GM19395 (cell line): ENCODE data around the gene PRR9.
A peak's percentile ranks its signal among the peaks of the same experiment; 100 is the strongest.
"Not testable (repeated sequence)": the region's sequence is repeated elsewhere in the genome, so short reads cannot be mapped to it uniquely, and the experiment has no call there.

Source experiments
- ATAC-seq: cut with Tn5 transposase; IDR thresholded peaks from one replicate; pipeline ENCODE4 v1.9.1; 2021; ENCODE audit warnings: mild to moderate bottlenecking, moderate library complexity; ENCODE audit not compliant: unreplicated experiment

Gene PRR9, protein sequence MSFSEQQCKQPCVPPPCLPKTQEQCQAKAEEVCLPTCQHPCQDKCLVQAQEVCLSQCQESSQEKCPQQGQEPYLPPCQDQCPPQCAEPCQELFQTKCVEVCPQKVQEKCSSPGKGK

DNA sequence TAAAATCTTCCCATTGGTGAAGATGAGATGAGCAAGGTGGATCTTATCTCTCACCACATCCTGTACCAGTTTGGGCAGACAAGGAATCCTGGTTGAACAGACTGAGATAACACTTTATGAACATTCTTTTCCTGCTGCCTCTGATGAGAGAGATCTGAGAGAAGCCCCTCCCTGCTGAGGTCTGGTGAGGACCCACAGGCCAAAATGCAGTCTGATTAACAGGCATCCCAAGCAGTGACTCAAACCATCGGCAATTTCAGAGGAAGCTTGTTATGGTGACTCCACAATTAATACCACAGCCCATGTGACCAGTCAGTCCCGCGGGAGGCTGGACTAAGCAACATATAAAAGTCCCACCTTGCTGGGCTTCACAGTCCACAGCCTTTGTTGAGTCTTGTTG, at the start of gene PRR9:
Gene PRR9 (plus strand): TSS at position 373 of the 400 bp plus-strand sequence. CDS start 561 bp downstream, outside the sequence.
- ATAC-seq = no peak

GRCh38 chr1:153168686-153169085, 48.7 kb upstream of the PRR9 start:
- no peak for ATAC-seq

- ATAC-seq = no peak
Observed at GRCh38 chr1:153174624-153175023, 42.8 kb upstream of the PRR9 start.

DNA sequence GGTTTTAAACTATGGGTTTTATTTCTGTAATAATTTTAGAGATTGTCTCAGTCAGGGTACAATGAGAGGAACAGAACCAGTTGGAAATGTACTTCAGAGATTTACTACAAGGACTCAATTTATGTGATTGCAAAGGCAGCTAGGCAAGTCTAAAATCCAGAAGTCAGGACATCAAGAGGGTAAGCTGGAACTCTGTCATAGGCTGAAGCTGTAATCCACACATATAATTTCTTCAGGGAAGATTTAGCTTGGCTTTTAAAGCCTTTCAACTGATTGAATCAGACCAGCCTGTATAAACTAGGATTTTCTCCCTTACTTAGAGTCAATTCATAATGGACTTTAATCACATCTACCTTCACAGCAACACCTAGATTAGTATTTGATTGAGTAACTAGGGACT, 38.5 kb upstream of the PRR9 start:
- ATAC-seq = no peak

DNA sequence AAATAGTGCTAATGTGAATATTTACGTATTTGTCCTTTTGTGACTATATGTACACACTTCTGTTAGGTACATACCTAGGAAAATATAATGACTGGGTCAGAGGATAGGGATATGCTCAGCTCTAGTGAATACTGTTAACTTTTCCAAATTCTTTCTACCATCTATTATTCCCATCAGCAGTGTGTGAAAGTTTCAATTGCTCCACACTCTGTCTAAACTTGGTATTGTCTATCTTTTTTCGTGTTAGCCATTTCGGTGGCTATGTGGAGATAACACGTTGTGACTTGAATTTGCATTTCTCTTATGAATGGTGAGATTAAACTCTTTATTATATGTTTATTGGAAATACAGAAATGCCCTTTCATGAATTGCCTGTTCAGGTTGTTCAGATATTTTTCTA, 36.8 kb upstream of the PRR9 start:
- ATAC-seq = no peak

GRCh38 chr1:153188301-153188700, 29.1 kb upstream of the PRR9 start:
- ATAC-seq = not testable (repeated sequence)

GRCh38 chr1:153190373-153190772, 27.0 kb upstream of the PRR9 start:
- ATAC-seq = no peak

DNA sequence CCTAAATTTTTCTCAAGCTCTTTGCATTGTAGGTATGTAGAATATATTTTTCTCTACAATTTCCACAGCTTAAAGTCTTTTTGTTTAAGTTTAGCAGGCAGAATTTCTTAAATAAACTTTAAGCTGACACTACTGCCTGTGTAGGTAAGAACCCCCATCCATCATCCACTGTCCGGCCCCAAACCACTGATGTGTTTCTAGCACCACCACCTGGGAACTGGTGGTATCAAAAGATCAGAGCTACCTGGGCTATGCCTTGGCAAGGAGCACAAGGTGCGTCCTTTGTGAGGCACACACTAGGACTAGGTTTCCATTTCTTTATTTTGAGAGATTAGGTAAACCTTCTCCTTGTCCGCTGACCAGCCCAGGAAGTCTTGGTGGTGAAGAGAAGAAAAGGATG, 24.7 kb upstream of the PRR9 start:
- ATAC-seq = no peak

- ATAC-seq = no peak
Observed at GRCh38 chr1:153194331-153195050, 22.9 kb upstream of the PRR9 start.

DNA sequence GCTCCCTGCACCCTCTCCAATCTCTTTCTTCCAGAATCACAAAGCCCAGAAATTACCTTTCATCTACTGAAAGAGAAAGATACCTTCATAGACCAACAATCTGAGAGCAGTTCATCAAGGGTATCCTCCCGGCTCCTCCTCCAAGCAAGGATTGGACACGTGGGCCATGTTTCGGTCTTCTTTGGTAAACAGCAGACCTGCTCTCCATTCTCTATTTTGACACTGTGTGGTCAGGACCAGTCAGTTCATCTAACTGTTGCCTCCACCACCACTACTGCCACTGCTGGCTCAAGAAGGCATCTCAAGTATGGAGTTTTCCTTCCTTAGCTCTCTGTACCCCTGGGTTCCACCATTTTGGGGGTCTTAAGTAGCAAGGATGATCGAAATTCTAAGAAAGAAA, 22.2 kb upstream of the PRR9 start:
- no peak for ATAC-seq

GRCh38 chr1:153202006-153202405, 15.4 kb upstream of the PRR9 start:
- ATAC-seq = no peak

- ATAC-seq = no peak
Observed at GRCh38 chr1:153203130-153203529, 14.3 kb upstream of the PRR9 start, which contains the start of gene LELP1. Gene LELP1, plus strand, starts transcription at chr1:153203430. Its CDS starts 1,278 bp downstream, at chr1:153204708.

GRCh38 chr1:153206631-153207030, 10.8 kb upstream of the PRR9 start:
- ATAC-seq = no peak

DNA sequence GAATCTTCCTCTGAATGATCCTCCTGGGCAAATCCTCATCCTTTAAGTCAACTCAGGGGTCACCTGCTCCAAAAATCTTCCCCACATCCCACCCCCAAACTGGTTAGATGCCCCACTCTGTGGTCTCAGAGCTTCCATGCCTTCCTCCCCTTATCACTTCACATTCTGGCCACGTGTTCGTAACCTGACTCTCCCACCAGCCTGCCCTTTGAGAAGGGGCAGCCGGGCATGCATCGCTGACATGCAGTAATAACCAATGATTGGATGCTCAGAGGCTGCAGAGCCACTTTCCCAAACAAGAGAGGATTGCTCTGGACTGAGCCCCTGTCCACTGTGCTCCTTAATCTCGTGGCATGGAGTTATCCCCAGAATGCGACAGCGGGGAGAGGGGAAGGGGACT, 7.2 kb upstream of the PRR9 start:
- ATAC-seq = no peak

DNA sequence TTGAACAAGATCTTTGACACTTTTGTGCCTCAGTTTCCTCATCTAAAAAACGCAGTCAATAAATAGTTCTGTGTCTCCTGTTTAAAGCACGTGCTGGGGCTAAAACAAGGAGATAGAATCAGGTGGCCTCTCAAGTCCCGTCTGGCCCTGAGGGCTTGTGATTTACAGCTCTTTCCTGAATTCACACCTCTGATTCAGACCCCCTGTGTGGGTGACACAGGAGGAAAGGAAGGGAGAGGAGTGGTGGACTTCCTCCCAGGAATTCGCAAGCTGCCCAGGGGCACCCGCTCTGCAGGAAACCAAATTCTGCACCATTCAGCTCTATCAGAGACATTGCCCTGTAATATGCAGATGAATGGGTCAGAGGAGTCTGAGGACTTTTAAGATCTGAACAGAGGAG, 5.2 kb upstream of the PRR9 start:
- ATAC-seq = no peak

DNA sequence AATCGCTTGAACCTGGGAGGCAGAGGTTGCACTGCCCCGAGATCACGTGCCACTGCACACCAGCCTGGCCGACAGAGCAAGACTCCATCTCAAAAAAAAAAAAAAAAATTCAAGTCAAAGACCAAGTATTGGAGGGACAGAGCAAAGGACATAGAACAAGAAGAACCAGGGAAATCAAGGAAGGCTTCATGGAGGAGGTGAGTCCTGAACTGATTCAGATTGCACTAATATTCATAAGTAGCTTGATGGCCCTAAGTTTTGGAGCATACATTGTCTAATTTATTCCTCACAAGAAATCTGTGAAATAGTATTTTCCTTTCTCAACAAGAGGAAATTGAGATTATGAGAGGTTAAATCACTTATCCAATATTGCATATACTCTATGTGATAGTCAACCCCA, 3.9 kb upstream of the PRR9 start:
- no peak for ATAC-seq

DNA sequence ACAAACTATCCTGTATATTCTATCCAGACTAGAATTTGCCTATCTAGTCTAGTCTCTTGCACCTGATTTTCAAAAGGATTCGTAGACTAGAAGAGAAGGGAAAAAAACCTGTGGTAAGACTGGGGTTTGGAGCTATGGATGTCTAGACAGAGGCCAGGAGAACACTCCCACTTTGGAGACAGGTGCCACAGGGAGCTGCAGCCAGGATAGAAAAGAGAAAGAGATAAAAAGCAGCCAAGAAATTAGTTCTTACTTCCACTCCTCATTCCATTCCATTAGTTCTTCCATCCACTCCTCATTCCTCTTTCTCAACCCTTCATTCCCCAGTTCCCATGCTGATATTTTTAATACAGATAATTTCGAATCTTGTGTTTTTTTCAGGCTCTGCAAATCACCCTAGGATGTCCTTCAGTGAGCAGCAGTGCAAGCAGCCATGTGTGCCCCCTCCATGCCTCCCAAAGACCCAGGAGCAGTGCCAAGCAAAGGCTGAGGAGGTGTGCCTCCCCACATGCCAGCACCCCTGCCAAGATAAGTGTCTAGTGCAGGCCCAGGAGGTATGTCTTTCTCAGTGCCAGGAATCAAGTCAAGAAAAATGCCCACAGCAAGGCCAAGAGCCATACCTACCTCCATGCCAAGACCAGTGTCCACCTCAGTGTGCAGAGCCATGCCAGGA, 496 bp downstream of the PRR9 start:
- no peak for ATAC-seq

- no peak for ATAC-seq
Observed at GRCh38 chr1:153220606-153221303, 3.4 kb downstream of the PRR9 start.

DNA sequence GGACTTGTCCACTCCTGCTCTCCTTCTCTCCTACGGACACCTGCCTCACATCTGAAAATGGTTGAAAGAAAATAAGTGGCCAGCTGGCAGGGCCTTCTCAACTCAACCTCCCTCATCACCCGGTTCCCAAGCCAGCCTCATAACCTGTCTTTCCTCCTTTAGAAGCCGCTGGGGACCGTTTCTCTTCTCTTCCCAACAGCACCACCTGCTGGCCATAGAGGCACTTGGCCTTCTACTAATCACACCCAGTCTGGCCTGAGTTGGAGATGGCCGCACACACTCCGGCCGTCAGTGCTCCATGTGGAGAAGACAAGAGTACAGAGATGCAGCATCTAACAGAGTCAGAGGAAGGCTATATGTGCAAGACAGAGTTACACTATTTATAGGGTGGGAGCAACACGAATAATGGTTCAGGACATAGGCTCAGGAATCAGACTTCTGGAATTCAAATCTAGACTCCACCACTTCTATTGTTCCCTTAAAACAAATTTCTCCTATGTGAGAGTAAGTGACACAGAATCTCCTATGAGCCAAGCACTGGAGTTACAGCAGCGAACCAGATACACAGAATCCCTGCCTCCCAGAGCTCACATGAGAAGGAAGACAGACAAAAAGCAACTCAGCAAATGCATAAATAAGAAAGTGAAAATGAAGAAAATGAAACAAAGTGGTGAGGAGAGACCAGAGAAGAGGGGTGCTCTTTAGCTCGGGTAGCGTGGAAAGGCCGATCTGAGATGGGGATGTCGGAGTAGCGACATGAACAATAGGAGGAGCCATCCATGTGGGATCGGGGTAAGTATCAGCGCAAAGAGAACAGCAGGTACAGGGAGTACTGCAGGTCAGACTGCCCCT, 5.9 kb downstream of the PRR9 start:
- peak; percentile 73 for ATAC-seq

DNA sequence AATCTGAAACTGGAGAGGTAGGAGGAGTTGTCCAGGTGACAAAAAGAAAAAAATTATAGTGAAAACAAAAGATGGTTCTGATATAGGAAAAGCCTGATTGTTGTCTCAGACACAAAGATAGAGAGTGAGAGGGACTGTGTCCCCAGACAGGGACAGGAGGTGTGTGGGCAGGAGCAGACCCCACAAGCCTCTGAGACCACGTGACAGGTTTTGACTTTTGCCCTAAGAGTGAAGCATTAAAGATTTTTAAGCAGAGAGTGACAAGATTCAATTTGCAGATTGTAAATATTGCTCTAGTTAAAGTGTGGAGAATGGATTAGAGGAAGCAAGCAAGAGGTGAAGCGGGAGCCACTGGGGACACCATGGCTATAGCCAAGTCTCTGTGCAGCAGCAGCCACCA, 10.4 kb downstream of the PRR9 start:
- ATAC-seq = no peak

- no peak for ATAC-seq
Observed at GRCh38 chr1:153228491-153228890, 11.1 kb downstream of the PRR9 start.
